C4-2B (cell line): ENCODE measurements around the gene PARPBP.

Experiments used
- ZFX ChIP-seq: fragments of 450-650 bp; IDR thresholded peaks from 2 replicates; pipeline ENCODE4 v1.6.1; 2017
- TF ChIP-seq, protein P1 (sequence below): fragments of 450-650 bp; conservative IDR thresholded peaks from 2 replicates; pipeline ENCODE4 v1.5.1; 2017; ENCODE audit warnings: mild to moderate bottlenecking

DNA sequence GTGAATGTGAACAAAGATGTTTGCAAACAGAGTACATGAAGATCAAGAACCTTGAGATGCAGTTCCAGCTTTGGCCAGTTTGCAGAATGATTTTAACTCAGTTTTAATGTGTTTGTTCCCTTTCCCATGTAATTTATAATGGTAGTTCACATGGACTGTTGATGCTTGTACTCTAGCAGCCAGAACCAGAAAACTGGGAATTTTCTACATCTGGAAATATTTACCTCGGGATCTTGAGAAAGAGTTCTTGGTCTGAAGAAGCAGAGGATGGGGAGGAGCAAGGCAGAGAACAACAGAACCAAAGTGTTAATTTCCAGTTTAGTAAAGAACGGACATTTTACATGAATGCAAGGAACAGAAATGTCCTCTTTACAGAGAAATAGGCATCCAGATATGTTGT, 114.6 kb downstream of the PARPBP start:
- TF ChIP-seq, protein P1, sequence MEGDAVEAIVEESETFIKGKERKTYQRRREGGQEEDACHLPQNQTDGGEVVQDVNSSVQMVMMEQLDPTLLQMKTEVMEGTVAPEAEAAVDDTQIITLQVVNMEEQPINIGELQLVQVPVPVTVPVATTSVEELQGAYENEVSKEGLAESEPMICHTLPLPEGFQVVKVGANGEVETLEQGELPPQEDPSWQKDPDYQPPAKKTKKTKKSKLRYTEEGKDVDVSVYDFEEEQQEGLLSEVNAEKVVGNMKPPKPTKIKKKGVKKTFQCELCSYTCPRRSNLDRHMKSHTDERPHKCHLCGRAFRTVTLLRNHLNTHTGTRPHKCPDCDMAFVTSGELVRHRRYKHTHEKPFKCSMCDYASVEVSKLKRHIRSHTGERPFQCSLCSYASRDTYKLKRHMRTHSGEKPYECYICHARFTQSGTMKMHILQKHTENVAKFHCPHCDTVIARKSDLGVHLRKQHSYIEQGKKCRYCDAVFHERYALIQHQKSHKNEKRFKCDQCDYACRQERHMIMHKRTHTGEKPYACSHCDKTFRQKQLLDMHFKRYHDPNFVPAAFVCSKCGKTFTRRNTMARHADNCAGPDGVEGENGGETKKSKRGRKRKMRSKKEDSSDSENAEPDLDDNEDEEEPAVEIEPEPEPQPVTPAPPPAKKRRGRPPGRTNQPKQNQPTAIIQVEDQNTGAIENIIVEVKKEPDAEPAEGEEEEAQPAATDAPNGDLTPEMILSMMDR: no peak; the same call in 1 of the 2 replicates
- no peak for TF ChIP-seq ZFX
